Neural cell (in vitro differentiated cells): ENCODE measurements around the gene MLST8. TPM values are rescaled to one million over a fixed set of nuclear protein-coding genes. Genes with fewer than 3 reads are reported as not detected.

Experiments used
- H2AFZ ChIP-seq: fragments of 200-600, 300-800 bp; sonication (generic), shearing (Covaris generic); 2 replicates; pipeline ENCODE4 v1.6.0; 2014; ENCODE audit warnings: low read depth, mild to moderate bottlenecking, antibody characterized with exemption, low read length, moderate library complexity
- H3F3A ChIP-seq: fragments of 200-600 bp; shearing (Covaris generic); 2 replicates; pipeline ENCODE4 v1.6.1; 2016; ENCODE audit warnings: mild to moderate bottlenecking, moderate library complexity, mixed read lengths, antibody characterized with exemption, low read length; ENCODE audit not compliant: insufficient read depth, poor library complexity, severe bottlenecking
- H3K27ac ChIP-seq: fragments of 200-600, 300-800 bp; sonication (generic), shearing (Covaris generic); 2 replicates; pipeline ENCODE4 v1.5.1; 2014; ENCODE audit warnings: mild to moderate bottlenecking, low read length, moderate library complexity
- H3K27me3 ChIP-seq: fragments of 300-800, 200-600 bp; sonication (generic), shearing (Covaris generic); 2 replicates; pipeline ENCODE4 v1.6.0; 2014; ENCODE audit warnings: mild to moderate bottlenecking, low read depth, low read length, moderate library complexity; ENCODE audit not compliant: insufficient read depth
- H3K36me3 ChIP-seq: fragments of 300-800, 200-600 bp; sonication (generic), shearing (Covaris generic); 2 replicates; pipeline ENCODE4 v1.5.1; 2014; ENCODE audit warnings: mild to moderate bottlenecking, antibody characterized with exemption, low read length, moderate library complexity; ENCODE audit not compliant: insufficient read depth
- H3K4me2 ChIP-seq: fragments of 300-800, 200-600 bp; sonication (generic), shearing (Covaris generic); 2 replicates; pipeline ENCODE4 v1.6.0; 2014; ENCODE audit warnings: mild to moderate bottlenecking, low read length
- H3K4me3 ChIP-seq: fragments of 300-800, 200-600 bp; sonication (generic), shearing (Covaris generic); 2 replicates; pipeline ENCODE4 v1.5.1; 2014; ENCODE audit warnings: mild to moderate bottlenecking, low read length, moderate library complexity
- H3K79me2 ChIP-seq: fragments of 200-600 bp; shearing (Covaris generic); replicated peaks from 2 replicates; pipeline ENCODE4 v1.6.0; 2014; ENCODE audit warnings: mild to moderate bottlenecking, low read length, moderate library complexity; ENCODE audit not compliant: insufficient read depth
- H3K9ac ChIP-seq: fragments of 300-800, 200-600 bp; sonication (generic), shearing (Covaris generic); 2 replicates; pipeline ENCODE4 v1.6.1; 2016; ENCODE audit warnings: mild to moderate bottlenecking, low read length, mixed read lengths
- H3K9me2 ChIP-seq: fragments of 200-600 bp; shearing (Covaris generic); 2 replicates; pipeline ENCODE4 v1.6.1; 2016; ENCODE audit warnings: mild to moderate bottlenecking, low read length, mixed read lengths; ENCODE audit not compliant: insufficient read depth
- H3K9me3 ChIP-seq: fragments of 200-600, 300-800 bp; sonication (generic), shearing (Covaris generic); 2 replicates; pipeline ENCODE4 v1.6.1; 2016; ENCODE audit warnings: mild to moderate bottlenecking, mixed run types, low read length, moderate library complexity, mixed read lengths
- H4K20me1 ChIP-seq: fragments of 200-600 bp; shearing (Covaris generic); 2 replicates; pipeline ENCODE4 v1.6.1; 2016; ENCODE audit warnings: mild to moderate bottlenecking, mixed run types; ENCODE audit not compliant: insufficient read depth
- EP300 ChIP-seq: fragments of 450-650 bp; conservative IDR thresholded peaks from 2 replicates; pipeline ENCODE4 v1.6.1; 2014; ENCODE audit warnings: antibody characterized with exemption, mild to moderate bottlenecking, moderate library complexity; ENCODE audit not compliant: poor library complexity, severe bottlenecking
- EZH2 ChIP-seq: fragments of 200-600, 300-800 bp; shearing (Covaris generic), sonication (generic); IDR thresholded peaks from 2 replicates; pipeline ENCODE4 v1.6.1; 2014; ENCODE audit warnings: antibody characterized with exemption, low read length, borderline replicate concordance, mild to moderate bottlenecking; ENCODE audit not compliant: insufficient read depth, poor library complexity, severe bottlenecking
- MXI1 ChIP-seq: fragments of 450-650 bp; conservative IDR thresholded peaks from 2 replicates; pipeline ENCODE4 v1.6.1; 2014; ENCODE audit warnings: antibody characterized with exemption, mild to moderate bottlenecking; ENCODE audit not compliant: poor library complexity, severe bottlenecking
- POLR2AphosphoS5 ChIP-seq: IDR thresholded peaks from 2 replicates; pipeline ENCODE4 v1.6.1; 2012
- RAD21 ChIP-seq: fragments of 450-650 bp; conservative IDR thresholded peaks from 2 replicates; pipeline ENCODE4 v1.6.1; 2014; ENCODE audit warnings: antibody characterized with exemption, mild to moderate bottlenecking, moderate library complexity
- TAF1 ChIP-seq: IDR thresholded peaks from 2 replicates; pipeline ENCODE4 v1.6.1; 2012; ENCODE audit warnings: low read depth
- polyA plus RNA-seq: library from polyadenylated mRNA; depleted of rRNA; stranded (reverse); fragments of >200 nt; gene quantifications from 2 replicates; pipeline ENCODE4 v1.2.3, GENCODE V29; 2014
- TF ChIP-seq, protein P1 (sequence below): fragments of 450-650 bp; IDR thresholded peaks from 2 replicates; pipeline ENCODE4 v1.5.1; 2014; ENCODE audit warnings: antibody characterized with exemption, mild to moderate bottlenecking, moderate library complexity; ENCODE audit not compliant: poor library complexity, severe bottlenecking
- TF ChIP-seq, protein P2 (sequence below): IDR thresholded peaks from 2 replicates; pipeline ENCODE4 v1.6.1; 2012; ENCODE audit warnings: borderline replicate concordance

The MLST8 gene
- polyA plus RNA-seq, 1 donor from 2014 or later, result 13.5 TPM

DNA sequence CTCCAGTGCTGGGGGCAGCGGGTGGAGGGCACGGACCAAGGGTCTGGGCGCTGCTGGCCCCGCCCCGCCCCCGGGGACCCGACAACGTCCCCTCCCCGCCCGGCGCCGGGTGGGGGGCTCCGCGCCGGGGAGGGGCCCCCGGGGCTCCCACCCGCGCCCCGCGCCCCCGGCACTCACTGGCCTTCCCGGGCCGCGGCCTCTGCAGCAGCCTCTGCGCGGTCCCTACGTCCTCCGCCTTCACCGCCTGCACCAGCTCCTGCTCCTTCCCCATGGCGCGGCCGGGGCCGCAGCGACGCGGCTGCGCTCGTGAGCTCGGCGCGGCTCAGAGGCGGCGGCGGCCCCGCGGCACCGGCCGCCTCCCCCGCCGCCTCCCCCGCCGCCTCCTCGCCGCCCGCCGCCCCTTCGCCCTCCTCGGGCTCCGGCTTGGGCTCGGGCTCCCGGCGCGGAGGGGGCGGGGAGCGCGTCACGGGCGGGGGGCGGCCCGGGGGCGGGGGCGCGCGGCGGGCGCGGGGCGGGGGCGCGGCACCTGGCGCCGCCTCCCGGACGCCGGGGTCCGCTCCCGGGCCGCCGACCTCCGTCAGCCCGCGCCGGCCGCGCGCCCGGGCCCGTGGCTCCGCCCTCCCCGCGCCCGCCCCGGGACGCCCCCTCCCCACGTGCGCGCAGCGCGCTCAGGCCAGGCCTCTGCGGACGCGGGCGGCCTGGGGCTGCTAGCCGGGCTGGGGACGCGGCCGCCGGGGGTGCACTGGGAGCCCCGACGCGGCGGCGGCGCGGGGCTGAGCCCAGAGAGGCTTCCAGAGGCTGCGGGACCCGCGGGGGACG, 8.9 kb upstream of the MLST8 start, which contains the start of gene CASKIN1:
TSS of gene CASKIN1 (minus strand) at position 444 of the 819 bp plus-strand sequence. CDS start at position 271, 173 bp downstream.
- Histone ChIP-seq H3K27ac (no peak within 1 kb of the TSS), H3K4me2 (peak within 1 kb of the TSS; percentile 80)

DNA sequence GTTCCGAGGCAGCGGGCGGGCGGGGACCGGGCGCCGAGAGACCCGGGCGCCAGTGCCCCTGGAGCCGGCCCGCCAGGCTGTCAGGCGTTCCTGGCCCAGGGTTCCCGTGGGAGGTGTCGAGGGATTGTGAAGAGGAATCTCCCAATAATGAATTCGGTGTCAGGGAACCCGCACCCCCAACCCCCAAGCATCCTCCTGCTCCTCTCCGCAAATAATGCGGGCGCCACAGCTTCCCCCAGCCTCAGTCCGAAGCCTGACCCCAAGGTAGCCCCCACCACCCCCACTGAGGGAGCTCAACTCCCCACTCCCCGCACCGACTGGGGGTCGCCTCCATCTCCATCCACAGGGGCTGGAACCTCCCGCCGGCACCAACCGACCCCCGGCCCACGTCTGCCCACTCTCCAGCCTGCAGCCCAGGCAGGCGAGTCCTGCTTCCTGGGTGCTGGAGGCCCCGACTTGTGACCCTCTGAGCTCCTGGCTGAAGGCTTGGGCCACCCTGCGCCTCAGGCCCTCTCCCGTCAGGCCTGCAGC, 8.2 kb upstream of the MLST8 start:
- Histone ChIP-seq H3K4me2 (no peak overlapping the region), H3K9me2 (no peaks in the 10 kb centered on the region), H3K27ac (no peak overlapping the region), H3K9ac (peak overlapping the region; percentile 50), H3K79me2 (peaks cover 2% of the 10 kb centered on the region), H3F3A (no peaks in the 10 kb centered on the region), H3K9me3 (no peaks in the 10 kb centered on the region), H3K36me3 (no peaks in the 10 kb centered on the region), H4K20me1 (no peaks in the 10 kb centered on the region), H3K4me3 (peak overlapping the region; percentile 51), H2AFZ (no peak overlapping the region), H3K27me3 (peaks cover 3% of the 10 kb centered on the region)
- TF ChIP-seq EZH2 (no peak), TAF1 (no peak), RAD21 (no peak)
- TF ChIP-seq, protein P1, sequence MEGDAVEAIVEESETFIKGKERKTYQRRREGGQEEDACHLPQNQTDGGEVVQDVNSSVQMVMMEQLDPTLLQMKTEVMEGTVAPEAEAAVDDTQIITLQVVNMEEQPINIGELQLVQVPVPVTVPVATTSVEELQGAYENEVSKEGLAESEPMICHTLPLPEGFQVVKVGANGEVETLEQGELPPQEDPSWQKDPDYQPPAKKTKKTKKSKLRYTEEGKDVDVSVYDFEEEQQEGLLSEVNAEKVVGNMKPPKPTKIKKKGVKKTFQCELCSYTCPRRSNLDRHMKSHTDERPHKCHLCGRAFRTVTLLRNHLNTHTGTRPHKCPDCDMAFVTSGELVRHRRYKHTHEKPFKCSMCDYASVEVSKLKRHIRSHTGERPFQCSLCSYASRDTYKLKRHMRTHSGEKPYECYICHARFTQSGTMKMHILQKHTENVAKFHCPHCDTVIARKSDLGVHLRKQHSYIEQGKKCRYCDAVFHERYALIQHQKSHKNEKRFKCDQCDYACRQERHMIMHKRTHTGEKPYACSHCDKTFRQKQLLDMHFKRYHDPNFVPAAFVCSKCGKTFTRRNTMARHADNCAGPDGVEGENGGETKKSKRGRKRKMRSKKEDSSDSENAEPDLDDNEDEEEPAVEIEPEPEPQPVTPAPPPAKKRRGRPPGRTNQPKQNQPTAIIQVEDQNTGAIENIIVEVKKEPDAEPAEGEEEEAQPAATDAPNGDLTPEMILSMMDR, result no peak
- TF ChIP-seq, protein P2, sequence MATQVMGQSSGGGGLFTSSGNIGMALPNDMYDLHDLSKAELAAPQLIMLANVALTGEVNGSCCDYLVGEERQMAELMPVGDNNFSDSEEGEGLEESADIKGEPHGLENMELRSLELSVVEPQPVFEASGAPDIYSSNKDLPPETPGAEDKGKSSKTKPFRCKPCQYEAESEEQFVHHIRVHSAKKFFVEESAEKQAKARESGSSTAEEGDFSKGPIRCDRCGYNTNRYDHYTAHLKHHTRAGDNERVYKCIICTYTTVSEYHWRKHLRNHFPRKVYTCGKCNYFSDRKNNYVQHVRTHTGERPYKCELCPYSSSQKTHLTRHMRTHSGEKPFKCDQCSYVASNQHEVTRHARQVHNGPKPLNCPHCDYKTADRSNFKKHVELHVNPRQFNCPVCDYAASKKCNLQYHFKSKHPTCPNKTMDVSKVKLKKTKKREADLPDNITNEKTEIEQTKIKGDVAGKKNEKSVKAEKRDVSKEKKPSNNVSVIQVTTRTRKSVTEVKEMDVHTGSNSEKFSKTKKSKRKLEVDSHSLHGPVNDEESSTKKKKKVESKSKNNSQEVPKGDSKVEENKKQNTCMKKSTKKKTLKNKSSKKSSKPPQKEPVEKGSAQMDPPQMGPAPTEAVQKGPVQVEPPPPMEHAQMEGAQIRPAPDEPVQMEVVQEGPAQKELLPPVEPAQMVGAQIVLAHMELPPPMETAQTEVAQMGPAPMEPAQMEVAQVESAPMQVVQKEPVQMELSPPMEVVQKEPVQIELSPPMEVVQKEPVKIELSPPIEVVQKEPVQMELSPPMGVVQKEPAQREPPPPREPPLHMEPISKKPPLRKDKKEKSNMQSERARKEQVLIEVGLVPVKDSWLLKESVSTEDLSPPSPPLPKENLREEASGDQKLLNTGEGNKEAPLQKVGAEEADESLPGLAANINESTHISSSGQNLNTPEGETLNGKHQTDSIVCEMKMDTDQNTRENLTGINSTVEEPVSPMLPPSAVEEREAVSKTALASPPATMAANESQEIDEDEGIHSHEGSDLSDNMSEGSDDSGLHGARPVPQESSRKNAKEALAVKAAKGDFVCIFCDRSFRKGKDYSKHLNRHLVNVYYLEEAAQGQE, result no peak

More for the DNA sequence above, 8.9 kb upstream of the MLST8 start, which contains the start of gene CASKIN1:
- Histone ChIP-seq H4K20me1 (no peaks in the 10 kb centered on the region), H3F3A (no peaks in the 10 kb centered on the region), H3K79me2 (peaks cover 2% of the 10 kb centered on the region), H2AFZ (no peak within 1 kb of the TSS), H3K36me3 (no peaks in the 10 kb centered on the region), H3K9me2 (no peaks in the 10 kb centered on the region), H3K27me3 (peaks cover 3% of the 10 kb centered on the region), H3K9ac (peak within 1 kb of the TSS; percentile 73), H3K4me3 (peak within 1 kb of the TSS; percentile 76), H3K9me3 (no peaks in the 10 kb centered on the region)
- TF ChIP-seq, protein P2, result no peak
- TF ChIP-seq EZH2 (no peak), MXI1 (no peak), EP300 (no peak), POLR2AphosphoS5 (no peak)
